ENCODE results near the gene ZFAND3. TPM values are rescaled to one million over a fixed set of nuclear protein-coding genes. Genes with fewer than 3 reads are reported as not detected.

ZFAND3 gene
- total and polyA plus RNA-seq, 9 donors: 16.6 to 220 (median 51.9) TPM

DNA sequence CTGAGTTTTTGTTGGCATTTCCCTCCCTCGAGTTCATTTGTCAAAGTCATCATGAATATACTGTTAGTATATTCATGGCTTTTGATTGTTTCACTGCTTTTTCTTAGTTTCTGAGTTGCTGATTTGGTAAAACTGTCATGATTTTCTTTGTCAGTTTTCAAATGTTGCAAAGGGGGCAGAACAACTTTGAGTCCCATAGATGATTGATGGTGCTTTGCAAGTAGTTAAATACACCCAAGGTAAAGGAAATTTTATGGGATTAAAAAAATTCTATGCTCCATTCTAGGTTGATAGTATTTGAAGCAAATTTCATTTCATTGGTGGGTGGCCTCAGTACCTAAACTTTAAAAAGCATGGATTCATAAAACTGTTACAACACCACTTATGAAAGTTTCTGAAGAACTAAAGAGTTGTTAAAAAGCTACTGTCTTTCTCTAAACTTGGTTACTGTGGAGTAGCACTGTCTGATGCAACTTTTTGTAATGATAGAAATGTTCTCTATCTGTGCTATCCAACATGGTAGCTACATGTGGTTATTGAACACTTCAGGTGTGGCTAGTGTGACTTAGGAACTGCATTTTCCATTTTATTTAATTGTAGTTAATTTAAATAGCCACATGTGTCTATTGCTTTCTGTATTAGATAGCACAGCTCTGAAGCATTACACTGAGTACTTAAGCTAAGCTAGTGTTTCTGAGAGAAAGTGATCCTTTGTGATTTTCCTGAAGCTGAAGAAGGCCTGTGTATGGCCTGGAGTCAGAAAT is 153.6 kb downstream of the ZFAND3 start:
- no peak overlapping the region for H3K4me3 ChIP-seq
- 85 to 89% (median 88%) methylated on average over 1 of the region's 1 CpG for WGBS, 3 donors
- H3K4me1 ChIP-seq (ENCODE audit: insufficient read depth): peaks cover 4% of the 10 kb centered on the region
- DNase-seq: no peak
- H3K36me3 ChIP-seq: no peaks in the 10 kb centered on the region
- H3K9me3 ChIP-seq: no peaks in the 10 kb centered on the region
- no peaks in the 10 kb centered on the region for H3K27me3 ChIP-seq
- TF ChIP-seq EP300 (IDR thresholded peaks at IDR 0.05) (no peak), POLR2A (IDR thresholded peaks at IDR 0.05) (no peak)
- TF ChIP-seq, protein P1, sequence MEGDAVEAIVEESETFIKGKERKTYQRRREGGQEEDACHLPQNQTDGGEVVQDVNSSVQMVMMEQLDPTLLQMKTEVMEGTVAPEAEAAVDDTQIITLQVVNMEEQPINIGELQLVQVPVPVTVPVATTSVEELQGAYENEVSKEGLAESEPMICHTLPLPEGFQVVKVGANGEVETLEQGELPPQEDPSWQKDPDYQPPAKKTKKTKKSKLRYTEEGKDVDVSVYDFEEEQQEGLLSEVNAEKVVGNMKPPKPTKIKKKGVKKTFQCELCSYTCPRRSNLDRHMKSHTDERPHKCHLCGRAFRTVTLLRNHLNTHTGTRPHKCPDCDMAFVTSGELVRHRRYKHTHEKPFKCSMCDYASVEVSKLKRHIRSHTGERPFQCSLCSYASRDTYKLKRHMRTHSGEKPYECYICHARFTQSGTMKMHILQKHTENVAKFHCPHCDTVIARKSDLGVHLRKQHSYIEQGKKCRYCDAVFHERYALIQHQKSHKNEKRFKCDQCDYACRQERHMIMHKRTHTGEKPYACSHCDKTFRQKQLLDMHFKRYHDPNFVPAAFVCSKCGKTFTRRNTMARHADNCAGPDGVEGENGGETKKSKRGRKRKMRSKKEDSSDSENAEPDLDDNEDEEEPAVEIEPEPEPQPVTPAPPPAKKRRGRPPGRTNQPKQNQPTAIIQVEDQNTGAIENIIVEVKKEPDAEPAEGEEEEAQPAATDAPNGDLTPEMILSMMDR (IDR thresholded peaks at IDR 0.05): no peak
- H3K27ac ChIP-seq: no peak overlapping the region
- intact Hi-C loops (cut with DNase I): no loop called here

DNA sequence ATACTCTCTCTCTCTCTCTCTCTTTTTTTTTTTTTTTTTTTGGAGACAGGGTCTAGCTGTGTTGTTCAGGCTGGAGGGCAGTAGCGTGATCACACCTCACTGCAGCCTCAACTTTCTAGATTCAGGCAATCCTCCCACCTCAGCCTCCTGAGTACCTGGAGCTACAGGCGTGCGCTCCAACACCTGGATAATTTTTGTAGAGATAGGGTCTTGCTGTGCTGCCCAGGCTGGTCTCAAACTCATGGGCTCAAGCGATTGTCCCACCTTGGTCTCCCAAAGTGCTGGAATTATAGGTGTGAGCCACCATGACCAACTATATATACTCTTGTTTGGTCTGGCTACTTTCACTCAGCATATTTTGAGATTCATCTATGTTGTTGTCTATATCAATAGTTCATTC is 154.9 kb downstream of the ZFAND3 start:
- no peak for DNase-seq
- no peak overlapping the region for H3K27ac ChIP-seq
- H3K36me3 ChIP-seq: no peaks in the 10 kb centered on the region
- no peak for TF ChIP-seq POLR2A (IDR thresholded peaks at IDR 0.05)
- no peak for TF ChIP-seq EP300 (IDR thresholded peaks at IDR 0.05)
- TF ChIP-seq, protein P1 (IDR thresholded peaks at IDR 0.05): no peak
- H3K4me3 ChIP-seq: no peak overlapping the region
- H3K4me1 ChIP-seq (ENCODE audit: insufficient read depth): peaks cover 4% of the 10 kb centered on the region
- no peaks in the 10 kb centered on the region for H3K27me3 ChIP-seq
- 98 to 100% (median 100%) methylated on average over 4 of the region's 4 CpGs for WGBS, 3 donors
- H3K9me3 ChIP-seq: no peaks in the 10 kb centered on the region
- intact Hi-C loops (cut with DNase I): no loop called here

DNA sequence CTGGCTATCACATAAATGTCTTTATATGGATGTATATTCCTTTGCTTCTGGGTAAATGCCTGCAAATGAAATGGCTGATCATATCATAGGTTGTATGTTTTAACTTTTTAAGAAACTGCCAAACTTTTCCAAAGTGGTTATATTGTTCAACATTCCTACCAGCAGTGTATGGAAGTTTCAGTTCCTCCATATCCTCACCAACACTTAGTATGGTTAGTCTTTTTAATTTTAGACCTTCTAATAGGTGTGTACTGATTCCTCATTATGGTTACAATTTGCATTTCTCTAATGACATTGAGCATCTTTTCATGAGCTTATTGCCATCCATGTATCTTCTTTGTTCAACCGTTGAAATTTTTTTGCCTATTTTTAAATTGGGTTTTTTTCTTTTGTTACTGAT is 155.4 kb downstream of the ZFAND3 start:
- H3K9me3 ChIP-seq: no peaks in the 10 kb centered on the region
- no peak for DNase-seq
- peaks cover 7% of the 10 kb centered on the region for H3K4me1 ChIP-seq (ENCODE audit: insufficient read depth)
- H3K27me3 ChIP-seq: no peaks in the 10 kb centered on the region
- no peak overlapping the region for H3K4me3 ChIP-seq
- H3K27ac ChIP-seq: no peak overlapping the region
- 91 to 96% (median 95%) methylated on average over 1 of the region's 1 CpG for WGBS, 3 donors
- H3K36me3 ChIP-seq: no peaks in the 10 kb centered on the region
- TF ChIP-seq, protein P1 (IDR thresholded peaks at IDR 0.05): no peak
- TF ChIP-seq EP300 (IDR thresholded peaks at IDR 0.05) (no peak), POLR2A (IDR thresholded peaks at IDR 0.05) (no peak)
- intact Hi-C loops (cut with DNase I): no loop called here

DNA sequence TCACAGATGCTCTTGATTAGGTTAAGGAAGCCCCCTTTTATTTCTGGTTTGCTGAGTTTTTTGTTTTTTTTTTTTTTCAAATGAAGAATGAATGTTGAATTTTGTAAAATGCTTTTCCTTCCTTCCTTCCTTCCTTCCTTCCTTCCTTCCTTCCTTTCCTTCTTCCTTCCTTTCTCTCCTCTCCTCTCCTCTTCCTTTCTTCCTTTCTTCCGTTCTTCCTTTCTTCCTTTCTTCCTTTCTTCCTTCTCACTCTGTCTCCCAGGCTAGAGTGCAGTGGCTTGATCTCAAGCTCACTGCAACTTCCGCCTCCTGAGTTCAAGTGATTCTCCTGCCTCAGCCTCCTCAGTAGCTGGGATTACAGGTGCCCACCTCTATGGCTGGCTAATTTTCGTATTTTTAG is 158.2 kb downstream of the ZFAND3 start:
- DNase-seq: no peak
- H3K36me3 ChIP-seq: no peaks in the 10 kb centered on the region
- peaks cover 9% of the 10 kb centered on the region for H3K4me1 ChIP-seq (ENCODE audit: insufficient read depth)
- no peaks in the 10 kb centered on the region for H3K9me3 ChIP-seq
- TF ChIP-seq, protein P1 (IDR thresholded peaks at IDR 0.05): no peak
- TF ChIP-seq POLR2A (IDR thresholded peaks at IDR 0.05) (no peak), EP300 (IDR thresholded peaks at IDR 0.05) (no peak)
- H3K4me3 ChIP-seq: no peak overlapping the region
- H3K27ac ChIP-seq: no peak overlapping the region
- H3K27me3 ChIP-seq: no peaks in the 10 kb centered on the region
- intact Hi-C loops (cut with DNase I): no loop called here
- 63 to 98% (median 82%) methylated on average over 3 of the region's 3 CpGs for WGBS, 3 donors
